DND-41 (cell line): ENCODE data around the gene ZFPL1.

Experiments used
- EZH2 ChIP-seq: IDR thresholded peaks from 3 replicates; pipeline ENCODE4 v1.6.1; 2012; ENCODE audit warnings: borderline replicate concordance, low read depth, mild to moderate bottlenecking, moderate library complexity, low read length, inconsistent platforms; ENCODE audit not compliant: severe bottlenecking
- TF ChIP-seq, protein P1 (sequence below): IDR thresholded peaks from 2 replicates; pipeline ENCODE4 v1.5.1; 2012; ENCODE audit warnings: borderline replicate concordance, low read length, moderate library complexity, mild to moderate bottlenecking; ENCODE audit not compliant: poor library complexity, severe bottlenecking; ENCODE audit errors: extremely low read depth

DNA sequence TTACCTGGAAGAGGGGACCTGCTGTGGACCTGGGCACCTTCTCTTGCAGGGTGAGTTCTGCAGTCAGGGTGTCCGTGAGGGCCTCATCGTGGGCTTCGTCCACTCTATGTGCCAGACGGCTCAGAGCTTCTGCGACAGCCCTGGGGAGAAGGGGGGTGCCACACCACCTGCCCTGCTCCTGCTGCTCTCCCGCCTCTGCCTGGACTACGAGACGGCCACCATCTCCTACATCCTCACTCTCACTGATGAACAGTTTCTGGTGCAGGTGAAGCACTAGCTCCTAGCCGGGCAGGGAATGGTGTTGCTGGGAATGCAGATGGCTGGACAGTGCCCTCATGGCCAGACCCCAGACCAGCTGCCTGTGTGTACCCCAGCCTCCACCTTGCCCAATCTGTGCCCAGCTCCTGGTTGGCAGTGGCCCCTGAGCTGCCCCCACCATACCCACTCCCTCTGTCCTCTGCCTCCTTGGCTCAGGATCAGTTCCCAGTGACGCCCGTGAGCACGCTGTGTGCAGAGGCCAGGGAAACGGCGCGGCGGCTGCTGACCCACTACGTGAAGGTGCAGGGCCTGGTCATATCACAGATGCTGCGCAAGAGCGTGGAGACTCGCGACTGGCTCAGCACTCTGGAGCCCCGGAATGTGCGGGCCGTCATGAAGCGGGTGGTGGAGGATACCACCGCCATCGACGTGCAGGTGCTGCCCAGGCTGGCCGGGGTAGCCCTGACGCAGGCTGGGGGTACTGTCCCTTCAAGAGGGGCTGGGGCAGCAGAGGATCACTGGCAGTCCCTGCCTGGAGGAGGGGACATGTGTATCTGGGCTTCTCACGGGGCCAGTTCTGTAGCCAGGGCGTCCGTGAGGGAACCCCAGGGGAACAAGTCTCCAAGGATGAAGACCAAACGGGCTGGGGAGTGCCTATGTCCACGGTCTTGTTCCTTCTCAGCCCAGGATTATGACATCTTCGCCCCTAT lies 25.5 kb downstream of the ZFPL1 start:
- TF ChIP-seq, protein P1, sequence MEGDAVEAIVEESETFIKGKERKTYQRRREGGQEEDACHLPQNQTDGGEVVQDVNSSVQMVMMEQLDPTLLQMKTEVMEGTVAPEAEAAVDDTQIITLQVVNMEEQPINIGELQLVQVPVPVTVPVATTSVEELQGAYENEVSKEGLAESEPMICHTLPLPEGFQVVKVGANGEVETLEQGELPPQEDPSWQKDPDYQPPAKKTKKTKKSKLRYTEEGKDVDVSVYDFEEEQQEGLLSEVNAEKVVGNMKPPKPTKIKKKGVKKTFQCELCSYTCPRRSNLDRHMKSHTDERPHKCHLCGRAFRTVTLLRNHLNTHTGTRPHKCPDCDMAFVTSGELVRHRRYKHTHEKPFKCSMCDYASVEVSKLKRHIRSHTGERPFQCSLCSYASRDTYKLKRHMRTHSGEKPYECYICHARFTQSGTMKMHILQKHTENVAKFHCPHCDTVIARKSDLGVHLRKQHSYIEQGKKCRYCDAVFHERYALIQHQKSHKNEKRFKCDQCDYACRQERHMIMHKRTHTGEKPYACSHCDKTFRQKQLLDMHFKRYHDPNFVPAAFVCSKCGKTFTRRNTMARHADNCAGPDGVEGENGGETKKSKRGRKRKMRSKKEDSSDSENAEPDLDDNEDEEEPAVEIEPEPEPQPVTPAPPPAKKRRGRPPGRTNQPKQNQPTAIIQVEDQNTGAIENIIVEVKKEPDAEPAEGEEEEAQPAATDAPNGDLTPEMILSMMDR: no peak
- TF ChIP-seq EZH2: no peak
